Activated naive CD4-positive, alpha-beta T cell treated with anti-CD3 and anti-CD28 coated beads, Interleukin-2, amount 50 U/mL, for 24 hours (primary cell): Measurements from ENCODE around the gene RITA1.

Experiments
- H3K27ac Mint-ChIP-seq: one replicate; pipeline ENCODE4 v1.8.0; 2021; ENCODE audit warnings: mild to moderate bottlenecking, mixed read lengths
- H3K27me3 Mint-ChIP-seq: one replicate; pipeline ENCODE4 v1.8.0; 2021; ENCODE audit warnings: mixed read lengths
- H3K36me3 Mint-ChIP-seq: one replicate; pipeline ENCODE4 v1.8.0; 2021; ENCODE audit warnings: mixed read lengths
- H3K4me1 Mint-ChIP-seq: one replicate; pipeline ENCODE4 v1.8.0; 2021; ENCODE audit warnings: mixed read lengths
- H3K4me3 Mint-ChIP-seq: one replicate; pipeline ENCODE4 v1.8.0; 2021; ENCODE audit warnings: mild to moderate bottlenecking, mixed read lengths
- H3K9me3 Mint-ChIP-seq: one replicate; pipeline ENCODE4 v1.8.0; 2021; ENCODE audit warnings: mixed read lengths

Gene RITA1

GRCh38 chr12:113164014-113164413 is 21.5 kb upstream of the RITA1 start:
- H3K27me3 Mint-ChIP-seq: no peaks in the 10 kb centered on the region
- peaks cover 2% of the 10 kb centered on the region for H3K36me3 Mint-ChIP-seq
- H3K27ac Mint-ChIP-seq: no peak overlapping the region
- no peak overlapping the region for H3K4me3 Mint-ChIP-seq
- H3K9me3 Mint-ChIP-seq: no peaks in the 10 kb centered on the region
- H3K4me1 Mint-ChIP-seq: no peaks in the 10 kb centered on the region

GRCh38 chr12:113165521-113166450 is 19.7 kb upstream of the RITA1 start:
- H3K27me3 Mint-ChIP-seq: no peaks in the 10 kb centered on the region
- H3K4me3 Mint-ChIP-seq: no peak overlapping the region
- H3K4me1 Mint-ChIP-seq: peaks cover under 1% of the 10 kb centered on the region
- no peak overlapping the region for H3K27ac Mint-ChIP-seq
- H3K9me3 Mint-ChIP-seq: no peaks in the 10 kb centered on the region
- peaks cover 4% of the 10 kb centered on the region for H3K36me3 Mint-ChIP-seq

GRCh38 chr12:113167868-113168267 is 17.7 kb upstream of the RITA1 start:
- no peaks in the 10 kb centered on the region for H3K9me3 Mint-ChIP-seq
- H3K36me3 Mint-ChIP-seq: peaks cover 10% of the 10 kb centered on the region
- no peak overlapping the region for H3K27ac Mint-ChIP-seq
- H3K27me3 Mint-ChIP-seq: no peaks in the 10 kb centered on the region
- peaks cover 5% of the 10 kb centered on the region for H3K4me1 Mint-ChIP-seq
- H3K4me3 Mint-ChIP-seq: no peak overlapping the region

- H3K36me3 Mint-ChIP-seq: peaks cover 14% of the 10 kb centered on the region
- H3K4me3 Mint-ChIP-seq: no peak overlapping the region
- no peak overlapping the region for H3K27ac Mint-ChIP-seq
- peaks cover 9% of the 10 kb centered on the region for H3K4me1 Mint-ChIP-seq
- no peaks in the 10 kb centered on the region for H3K27me3 Mint-ChIP-seq
- no peaks in the 10 kb centered on the region for H3K9me3 Mint-ChIP-seq
Measured at GRCh38 chr12:113169697-113170096, 15.8 kb upstream of the RITA1 start.

GRCh38 chr12:113170457-113170856 is 15.1 kb upstream of the RITA1 start:
- H3K4me1 Mint-ChIP-seq: peaks cover 9% of the 10 kb centered on the region
- H3K4me3 Mint-ChIP-seq: no peak overlapping the region
- H3K36me3 Mint-ChIP-seq: peaks cover 16% of the 10 kb centered on the region
- no peak overlapping the region for H3K27ac Mint-ChIP-seq
- H3K9me3 Mint-ChIP-seq: no peaks in the 10 kb centered on the region
- H3K27me3 Mint-ChIP-seq: no peaks in the 10 kb centered on the region

GRCh38 chr12:113170926-113171325 is 14.6 kb upstream of the RITA1 start:
- H3K4me1 Mint-ChIP-seq: peaks cover 9% of the 10 kb centered on the region

GRCh38 chr12:113171543-113171942 is 14.0 kb upstream of the RITA1 start:
- H3K4me1 Mint-ChIP-seq: peaks cover 9% of the 10 kb centered on the region
- no peaks in the 10 kb centered on the region for H3K27me3 Mint-ChIP-seq
- no peak overlapping the region for H3K27ac Mint-ChIP-seq
- no peaks in the 10 kb centered on the region for H3K9me3 Mint-ChIP-seq
- no peak overlapping the region for H3K4me3 Mint-ChIP-seq
- peaks cover 16% of the 10 kb centered on the region for H3K36me3 Mint-ChIP-seq

More at GRCh38 chr12:113170926-113171325, 14.6 kb upstream of the RITA1 start:
- Mint-ChIP-seq H3K36me3 (peaks cover 16% of the 10 kb centered on the region), H3K27ac (no peak overlapping the region), H3K9me3 (no peaks in the 10 kb centered on the region), H3K4me3 (no peak overlapping the region), H3K27me3 (no peaks in the 10 kb centered on the region)

GRCh38 chr12:113172185-113172584 is 13.3 kb upstream of the RITA1 start:
- Mint-ChIP-seq H3K27me3 (no peaks in the 10 kb centered on the region), H3K27ac (no peak overlapping the region), H3K9me3 (no peaks in the 10 kb centered on the region), H3K4me1 (peaks cover 9% of the 10 kb centered on the region), H3K36me3 (peaks cover 23% of the 10 kb centered on the region), H3K4me3 (no peak overlapping the region)

- Mint-ChIP-seq H3K4me1 (peaks cover 9% of the 10 kb centered on the region), H3K4me3 (no peak overlapping the region), H3K27me3 (no peaks in the 10 kb centered on the region), H3K27ac (no peak overlapping the region), H3K36me3 (peaks cover 27% of the 10 kb centered on the region), H3K9me3 (no peaks in the 10 kb centered on the region)
Measured at GRCh38 chr12:113173081-113173698, 12.3 kb upstream of the RITA1 start.

- Mint-ChIP-seq H3K9me3 (no peaks in the 10 kb centered on the region), H3K4me3 (no peak overlapping the region), H3K36me3 (peaks cover 27% of the 10 kb centered on the region), H3K27me3 (no peaks in the 10 kb centered on the region), H3K27ac (no peak overlapping the region), H3K4me1 (peaks cover 9% of the 10 kb centered on the region)
Measured at GRCh38 chr12:113174461-113175384, 10.8 kb upstream of the RITA1 start.

- no peak overlapping the region for H3K4me3 Mint-ChIP-seq
- H3K27ac Mint-ChIP-seq: peak overlapping the region; percentile 30
- peaks cover 21% of the 10 kb centered on the region for H3K4me1 Mint-ChIP-seq
- peaks cover 19% of the 10 kb centered on the region for H3K36me3 Mint-ChIP-seq
- H3K27me3 Mint-ChIP-seq: no peaks in the 10 kb centered on the region
- H3K9me3 Mint-ChIP-seq: no peaks in the 10 kb centered on the region
Measured at GRCh38 chr12:113179023-113179422, 6.5 kb upstream of the RITA1 start.

GRCh38 chr12:113180333-113180732 is 5.2 kb upstream of the RITA1 start:
- Mint-ChIP-seq H3K9me3 (no peaks in the 10 kb centered on the region), H3K4me3 (no peak overlapping the region), H3K4me1 (peaks cover 20% of the 10 kb centered on the region), H3K27ac (no peak overlapping the region), H3K36me3 (peaks cover 15% of the 10 kb centered on the region), H3K27me3 (no peaks in the 10 kb centered on the region)

GRCh38 chr12:113181975-113182374 is 3.5 kb upstream of the RITA1 start:
- H3K27me3 Mint-ChIP-seq: no peaks in the 10 kb centered on the region
- H3K4me3 Mint-ChIP-seq: peak overlapping the region; percentile 42
- peaks cover 12% of the 10 kb centered on the region for H3K36me3 Mint-ChIP-seq
- no peak overlapping the region for H3K27ac Mint-ChIP-seq
- H3K4me1 Mint-ChIP-seq: peaks cover 30% of the 10 kb centered on the region
- no peaks in the 10 kb centered on the region for H3K9me3 Mint-ChIP-seq

GRCh38 chr12:113183030-113183589 is 2.4 kb upstream of the RITA1 start:
- Mint-ChIP-seq H3K4me3 (peak overlapping the region; percentile 97), H3K4me1 (peaks cover 35% of the 10 kb centered on the region), H3K36me3 (peaks cover 6% of the 10 kb centered on the region), H3K27ac (no peak overlapping the region), H3K9me3 (no peaks in the 10 kb centered on the region), H3K27me3 (no peaks in the 10 kb centered on the region)
